Endodermal cell (in vitro differentiated cells): ENCODE measurements around the gene ECM1. TPM values are rescaled to one million over a fixed set of nuclear protein-coding genes. Genes with fewer than 3 reads are reported as not detected.

Experiments
- DNase-seq: peaks from one replicate; pipeline ENCODE4 v3.0.0-alpha.2; 2017
- H3K27ac ChIP-seq: 2 replicates; pipeline ENCODE4 v1.5.1; 2013; ENCODE audit warnings: mild to moderate bottlenecking, low read depth, low read length, moderate library complexity
- H3K27me3 ChIP-seq: 2 replicates; pipeline ENCODE4 v1.6.1; 2013; ENCODE audit warnings: mild to moderate bottlenecking, low read length, moderate library complexity; ENCODE audit not compliant: insufficient read depth, control insufficient read depth, poor library complexity, severe bottlenecking
- H3K36me3 ChIP-seq: 2 replicates; pipeline ENCODE4 v1.7.0; 2013; ENCODE audit warnings: mild to moderate bottlenecking, low read length, moderate library complexity; ENCODE audit not compliant: control insufficient read depth, insufficient read depth
- H3K4me1 ChIP-seq: one replicate; pipeline ENCODE4 v1.7.0; 2013; ENCODE audit warnings: low read length; ENCODE audit not compliant: control insufficient read depth, insufficient read depth
- H3K4me3 ChIP-seq: 2 replicates; pipeline ENCODE4 v1.5.1; 2013; ENCODE audit warnings: mild to moderate bottlenecking, low read length, moderate library complexity
- H3K9ac ChIP-seq: 2 replicates; pipeline ENCODE4 v1.6.1; 2013; ENCODE audit warnings: mild to moderate bottlenecking, low read length, moderate library complexity; ENCODE audit not compliant: poor library complexity, severe bottlenecking; ENCODE audit errors: extremely low read depth
- H3K9me3 ChIP-seq: 2 replicates; pipeline ENCODE4 v1.6.1; 2013; ENCODE audit warnings: mild to moderate bottlenecking, low read length, moderate library complexity; ENCODE audit not compliant: control insufficient read depth
- H3K27ac Mint-ChIP-seq: 2 replicates; pipeline ENCODE4 v1.8.0; 2020; ENCODE audit warnings: mixed read lengths
- H3K27me3 Mint-ChIP-seq: 2 replicates; pipeline ENCODE4 v1.8.0; 2021; ENCODE audit warnings: mild to moderate bottlenecking, mixed read lengths; ENCODE audit not compliant: insufficient read depth
- H3K36me3 Mint-ChIP-seq: 2 replicates; pipeline ENCODE4 v1.8.0; 2020; ENCODE audit warnings: low read depth, mixed read lengths
- H3K4me1 Mint-ChIP-seq: 2 replicates; pipeline ENCODE4 v1.8.0; 2020; ENCODE audit warnings: mixed read lengths
- H3K4me3 Mint-ChIP-seq: 2 replicates; pipeline ENCODE4 v1.8.0; 2020; ENCODE audit warnings: mild to moderate bottlenecking, moderate library complexity, mixed read lengths
- H3K9me3 Mint-ChIP-seq: 2 replicates; pipeline ENCODE4 v1.8.0; 2020; ENCODE audit warnings: mild to moderate bottlenecking, mixed read lengths
- WGBS, 2 experiments: methylation state at CpG; one replicate each; pipeline versions ENCODE4 v1.1.5 to v1.1.7; 2013; ENCODE audit warnings: missing lambda C conversion rate in 2 of 2, mixed read lengths in 1 of 2; ENCODE audit not compliant: insufficient coverage in 1 of 2, insufficient read length in 1 of 2; 5-methylcytosine and 5-hydroxymethylcytosine counted together
- total RNA-seq, 2 donors: library from RNA; stranded (reverse); fragmentation: NEBNext Ultra II Directional in 1 of 2; extraction: Animal tissue kit (Norgen Biotek cat#: 25700) in 1 of 2; gene quantifications; 2 replicates in 1 of 2; 3 replicates in 1 of 2; pipeline ENCODE4 v1.2.1, GENCODE V29; 2021
- TF ChIP-seq, protein P1 (sequence below): fragments of 200-600 bp; sonication (generic); conservative IDR thresholded peaks from 2 replicates; pipeline ENCODE4 v1.5.0; 2021; ENCODE audit warnings: antibody characterized with exemption, mild to moderate bottlenecking

The ECM1 gene
- total RNA-seq, 2 donors from 2014 or later: 4.8 to 5.6 TPM

DNA sequence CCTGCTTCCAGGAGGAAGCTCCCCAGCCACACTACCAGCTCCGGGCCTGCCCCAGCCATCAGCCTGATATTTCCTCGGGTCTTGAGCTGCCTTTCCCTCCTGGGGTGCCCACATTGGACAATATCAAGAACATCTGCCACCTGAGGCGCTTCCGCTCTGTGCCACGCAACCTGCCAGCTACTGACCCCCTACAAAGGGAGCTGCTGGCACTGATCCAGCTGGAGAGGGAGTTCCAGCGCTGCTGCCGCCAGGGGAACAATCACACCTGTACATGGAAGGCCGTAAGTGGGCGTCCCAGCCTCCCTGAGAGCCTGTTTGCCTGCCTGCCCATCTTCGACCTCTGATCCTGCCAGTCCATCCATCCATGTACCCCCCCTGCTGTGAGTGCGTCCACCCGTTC lies 3.6 kb downstream of the ECM1 start:
- DNase-seq: no peak
- Histone ChIP-seq H3K27me3 (no peaks in the 10 kb centered on the region), H3K36me3 (peaks cover 15% of the 10 kb centered on the region), H3K9me3 (no peaks in the 10 kb centered on the region), H3K9ac (no peak overlapping the region), H3K4me1 (peaks cover 10% of the 10 kb centered on the region), H3K4me3 (no peak overlapping the region), H3K27ac (no peak overlapping the region)
- Mint-ChIP-seq H3K4me1 (peaks cover 37% of the 10 kb centered on the region), H3K9me3 (no peaks in the 10 kb centered on the region), H3K36me3 (peaks cover 17% of the 10 kb centered on the region), H3K27ac (no peak overlapping the region), H3K27me3 (no peaks in the 10 kb centered on the region), H3K4me3 (no peak overlapping the region)
- TF ChIP-seq, protein P1, sequence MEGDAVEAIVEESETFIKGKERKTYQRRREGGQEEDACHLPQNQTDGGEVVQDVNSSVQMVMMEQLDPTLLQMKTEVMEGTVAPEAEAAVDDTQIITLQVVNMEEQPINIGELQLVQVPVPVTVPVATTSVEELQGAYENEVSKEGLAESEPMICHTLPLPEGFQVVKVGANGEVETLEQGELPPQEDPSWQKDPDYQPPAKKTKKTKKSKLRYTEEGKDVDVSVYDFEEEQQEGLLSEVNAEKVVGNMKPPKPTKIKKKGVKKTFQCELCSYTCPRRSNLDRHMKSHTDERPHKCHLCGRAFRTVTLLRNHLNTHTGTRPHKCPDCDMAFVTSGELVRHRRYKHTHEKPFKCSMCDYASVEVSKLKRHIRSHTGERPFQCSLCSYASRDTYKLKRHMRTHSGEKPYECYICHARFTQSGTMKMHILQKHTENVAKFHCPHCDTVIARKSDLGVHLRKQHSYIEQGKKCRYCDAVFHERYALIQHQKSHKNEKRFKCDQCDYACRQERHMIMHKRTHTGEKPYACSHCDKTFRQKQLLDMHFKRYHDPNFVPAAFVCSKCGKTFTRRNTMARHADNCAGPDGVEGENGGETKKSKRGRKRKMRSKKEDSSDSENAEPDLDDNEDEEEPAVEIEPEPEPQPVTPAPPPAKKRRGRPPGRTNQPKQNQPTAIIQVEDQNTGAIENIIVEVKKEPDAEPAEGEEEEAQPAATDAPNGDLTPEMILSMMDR: no peak
- 91% methylated on average over 12 of the region's 12 CpGs for WGBS, 2 experiments

DNA sequence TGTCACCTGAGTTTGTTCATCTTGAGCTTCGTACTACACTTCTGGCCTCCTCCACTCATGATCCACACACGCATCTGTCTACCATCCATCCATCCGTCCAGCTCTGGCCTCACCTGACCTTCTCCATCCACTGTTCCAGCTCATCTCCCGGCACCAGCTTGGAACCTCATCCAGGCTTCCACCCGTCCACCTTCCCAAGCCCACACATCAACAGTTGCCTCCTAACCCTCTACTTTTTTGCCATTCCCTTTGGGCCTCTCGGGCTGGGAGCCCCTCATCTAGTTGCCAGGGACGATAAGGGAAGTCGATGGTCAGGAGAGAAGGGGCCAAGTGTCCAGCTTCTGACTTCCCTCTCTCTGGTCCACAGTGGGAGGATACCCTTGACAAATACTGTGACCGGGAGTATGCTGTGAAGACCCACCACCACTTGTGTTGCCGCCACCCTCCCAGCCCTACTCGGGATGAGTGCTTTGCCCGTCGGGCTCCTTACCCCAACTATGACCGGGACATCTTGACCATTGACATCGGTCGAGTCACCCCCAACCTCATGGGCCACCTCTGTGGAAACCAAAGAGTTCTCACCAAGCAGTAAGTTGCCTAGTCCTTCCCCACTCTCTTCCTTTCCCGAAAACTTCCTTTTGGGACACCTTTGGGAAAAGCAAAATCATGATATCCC lies 4.2 kb downstream of the ECM1 start:
- H3K4me3 Mint-ChIP-seq: no peak overlapping the region
- no peaks in the 10 kb centered on the region for H3K9me3 Mint-ChIP-seq
- H3K27ac Mint-ChIP-seq: no peak overlapping the region

GRCh38 chr1:150512846-150513245 lies 4.9 kb downstream of the ECM1 start:
- Mint-ChIP-seq H3K9me3 (no peaks in the 10 kb centered on the region), H3K27ac (no peak overlapping the region), H3K4me3 (no peak overlapping the region), H3K4me1 (peaks cover 29% of the 10 kb centered on the region), H3K36me3 (peaks cover 7% of the 10 kb centered on the region), H3K27me3 (no peaks in the 10 kb centered on the region)
- no peaks in the 10 kb centered on the region for H3K27me3 ChIP-seq
- no peak overlapping the region for H3K4me3 ChIP-seq
- WGBS, 2 experiments: 78 to 88% methylated on average over 1 to 2 of the region's 2 CpGs
- H3K9me3 ChIP-seq: no peaks in the 10 kb centered on the region
- H3K27ac ChIP-seq: no peak overlapping the region
- H3K9ac ChIP-seq: no peak overlapping the region
- no peak for DNase-seq
- peaks cover 2% of the 10 kb centered on the region for H3K4me1 ChIP-seq
- TF ChIP-seq, protein P1: no peak
- peaks cover 4% of the 10 kb centered on the region for H3K36me3 ChIP-seq

More for the DNA sequence above, 4.2 kb downstream of the ECM1 start:
- H3K4me1 ChIP-seq: peaks cover 6% of the 10 kb centered on the region
- no peak overlapping the region for H3K4me3 ChIP-seq
- TF ChIP-seq, protein P1: no peak
- 85 to 92% methylated on average over 13 to 17 of the region's 17 CpGs for WGBS, 2 experiments
- H3K36me3 Mint-ChIP-seq: peaks cover 12% of the 10 kb centered on the region
- H3K4me1 Mint-ChIP-seq: peaks cover 34% of the 10 kb centered on the region
- DNase-seq: no peak
- H3K36me3 ChIP-seq: peaks cover 9% of the 10 kb centered on the region
- H3K27me3 Mint-ChIP-seq: no peaks in the 10 kb centered on the region
- no peak overlapping the region for H3K9ac ChIP-seq
- H3K9me3 ChIP-seq: no peaks in the 10 kb centered on the region
- no peak overlapping the region for H3K27ac ChIP-seq
- no peaks in the 10 kb centered on the region for H3K27me3 ChIP-seq
